Sigmoid colon (tissue), 7 donors: ENCODE data around the gene EEF2. TPM values are rescaled to one million over a fixed set of nuclear protein-coding genes. Genes with fewer than 3 reads are reported as not detected.

Experiments
- DNase-seq: peaks from one replicate; pipeline ENCODE4 v3.0.0-alpha.2; 2019
- H3K27ac ChIP-seq, 4 donors: fragments of 200-600 bp; sonication (generic); one replicate each; pipeline ENCODE4 v1.5.1; 2016 to 2019; ENCODE audit warnings: mild to moderate bottlenecking in 1 of 4
- H3K27me3 ChIP-seq, 3 donors: fragments of 200-600 bp; sonication (generic); one replicate each; pipeline ENCODE4 v1.5.1; 2019; ENCODE audit warnings: mild to moderate bottlenecking in 1 of 3
- H3K36me3 ChIP-seq, 4 donors: fragments of 200-600 bp; sonication (generic); one replicate each; pipeline ENCODE4 v1.5.1; 2016 to 2019
- H3K4me1 ChIP-seq, 4 donors: fragments of 200-600 bp; sonication (generic); one replicate each; pipeline ENCODE4 v1.5.1; 2017 to 2019
- H3K4me3 ChIP-seq, 4 donors: fragments of 200-600 bp; sonication (generic); one replicate each; pipeline ENCODE4 v1.5.1; 2017 to 2019; ENCODE audit warnings: mild to moderate bottlenecking in 2 of 4, moderate library complexity in 1 of 4
- H3K9me3 ChIP-seq, 4 donors: fragments of 200-600 bp in 3 of 4; sonication (generic) in 3 of 4; one replicate each; pipeline versions ENCODE4 v1.5.1 to v1.6.1; 2013 to 2019
- CTCF ChIP-seq, 4 experiments: fragments of 450-650 bp in 3 of 4; fragments of 200-600 bp in 1 of 4; IDR thresholded peaks; one replicate each; pipeline ENCODE4 v1.5.1; 2016 to 2019; ENCODE audit warnings: antibody characterized with exemption in 4 of 4, mild to moderate bottlenecking in 3 of 4, moderate library complexity in 2 of 4
- EP300 ChIP-seq, 4 donors: sonication (generic); formaldehyde crosslinking; IDR thresholded peaks; one replicate each; pipeline ENCODE4 v1.6.1; 2017; ENCODE audit warnings: antibody characterized with exemption in 4 of 4
- POLR2A ChIP-seq, 2 donors: fragments of 450-650 bp; IDR thresholded peaks; one replicate each; pipeline ENCODE4 v1.6.1; 2016; ENCODE audit warnings: antibody characterized with exemption in 2 of 2, mild to moderate bottlenecking in 2 of 2, moderate library complexity in 2 of 2
- POLR2AphosphoS5 ChIP-seq, 4 donors: sonication (generic); formaldehyde crosslinking; IDR thresholded peaks; one replicate each; pipeline ENCODE4 v1.6.1; 2017; ENCODE audit warnings: antibody characterized with exemption in 4 of 4
- WGBS, 2 donors: extraction: QIAGEN DNeasy Blood & Tissue Kit; methylation state at CpG; one replicate each; pipeline ENCODE4 v1.1.7; 2013; 5-methylcytosine and 5-hydroxymethylcytosine counted together
- intact Hi-C: fragments of 100-400 bp; cut with DNase I; formaldehyde crosslinking; loops from one replicate; pipeline ENCODE4 v1.15.1; 2023
- polyA plus RNA-seq, 3 donors: library from polyadenylated mRNA; stranded (reverse); fragments of 200-250 nt; gene quantifications; one replicate each; pipeline ENCODE4 v1.2.3, GENCODE V29; 2013
- small RNA-seq, 3 donors: library from RNA; depleted of rRNA; stranded (forward); fragments of <200 nt; gene quantifications; one replicate each; pipeline ENCODE3, GENCODE V24; 2016
- total RNA-seq, 4 donors: library from RNA; depleted of rRNA; stranded (reverse); fragments of >200 nt; gene quantifications; one replicate each; pipeline ENCODE4 v1.1.0, GENCODE V29; 2016
- donor health status: healthy with polysubstance abuse.
- donor health status: Bipolar disorder and iron deficiency.
- donor health status: healthy.

Gene EEF2
- total and polyA plus RNA-seq, 7 donors, result 906 to 2,448 (median 1,842) TPM

- 72 to 84% methylated on average over 27 of the region's 29 CpGs for WGBS, 2 donors
- peaks cover 8 to 26% (median 16%) of the 10 kb centered on the region in 3 donors for H3K27me3 ChIP-seq
Observed at GRCh38 chr19:3936506-3937442, 48.5 kb downstream of the EEF2 start.

GRCh38 chr19:3932931-3933810 is 52.1 kb downstream of the EEF2 start, which contains the start of gene NMRK2:
TSS of gene NMRK2 (plus strand) at chr19:3933069. CDS start at chr19:3933672, 603 bp downstream.
- Histone ChIP-seq H3K9me3 (no peaks in the 10 kb centered on the region), H3K4me3 (no peak within 1 kb of the TSS), H3K27ac (no peak within 1 kb of the TSS), H3K36me3 (no peaks in the 10 kb centered on the region), H3K4me1 (peaks cover 0 to 11% (median 9%) of the 10 kb centered on the region in 4 donors), H3K27me3 (peaks cover 8 to 26% (median 16%) of the 10 kb centered on the region in 3 donors)
- 4 to 10% methylated on average over 51 of the region's 51 CpGs for WGBS, 2 donors
- TF ChIP-seq POLR2A (IDR thresholded peaks at IDR 0.05), result no peak
- no peak for TF ChIP-seq CTCF (IDR thresholded peaks at IDR 0.05)
- TF ChIP-seq EP300 (IDR thresholded peaks at IDR 0.05), result no peak
- no peak for TF ChIP-seq POLR2AphosphoS5 (IDR thresholded peaks at IDR 0.05)
- DNase-seq, result no peak
- intact Hi-C loops, result no loop called here

More at GRCh38 chr19:3936506-3937442, 48.5 kb downstream of the EEF2 start:
- H3K36me3 ChIP-seq, result no peaks in the 10 kb centered on the region
- no peaks in the 10 kb centered on the region for H3K9me3 ChIP-seq
- H3K27ac ChIP-seq, result no peak overlapping the region
- H3K4me1 ChIP-seq, result peaks cover 0 to 11% (median 9%) of the 10 kb centered on the region in 4 donors
- TF ChIP-seq POLR2A (IDR thresholded peaks at IDR 0.05) (no peak), EP300 (IDR thresholded peaks at IDR 0.05) (no peak), CTCF (IDR thresholded peaks at IDR 0.05) (no peak)
- intact Hi-C loops, result no loop called here
- no peak overlapping the region for H3K4me3 ChIP-seq
- DNase-seq, result no peak

- intact Hi-C loops, result no loop called here
Observed at GRCh38 chr19:3931041-3931440, 54.2 kb downstream of the EEF2 start.

More at GRCh38 chr19:3931041-3931440, 54.2 kb downstream of the EEF2 start:
- Histone ChIP-seq H3K9me3 (no peaks in the 10 kb centered on the region), H3K27me3 (peaks cover 8 to 26% (median 16%) of the 10 kb centered on the region in 3 donors), H3K4me1 (peaks cover 0 to 11% (median 9%) of the 10 kb centered on the region in 4 donors), H3K4me3 (no peak overlapping the region), H3K36me3 (no peaks in the 10 kb centered on the region), H3K27ac (no peak overlapping the region)
- DNase-seq, result no peak
- WGBS, 2 donors, result 44 to 68% methylated on average over 8 of the region's 8 CpGs
- TF ChIP-seq CTCF (IDR thresholded peaks at IDR 0.05) (no peak), POLR2AphosphoS5 (IDR thresholded peaks at IDR 0.05) (no peak), POLR2A (IDR thresholded peaks at IDR 0.05) (no peak), EP300 (IDR thresholded peaks at IDR 0.05) (no peak)

Small RNA genes lying within 50 kb of the gene (small RNA-seq; reads per million reads assigned to genes)
- gene SNORD37, result 1.9 to 6.9 (median 3.1) reads per million in 3 donors

Other genes starting within 250 kb of the EEF2 start
- 10 to 100 TPM; 17.8 to 42.9 (median 23.0) TPM for gene APBA3, start 223.8 kb downstream of the EEF2 start, total RNA-seq
- 10 to 100 TPM; 12.0 to 19.5 (median 13.2) TPM for gene APBA3, start 223.8 kb downstream of the EEF2 start, polyA plus RNA-seq
- gene MRPL54, start 222.8 kb downstream of the EEF2 start, total RNA-seq, result 100 to 1,000 TPM in 3 of 4 donors, 10 to 100 TPM in 1; 80.6 to 123 (median 103) TPM
- gene MRPL54, start 222.8 kb downstream of the EEF2 start, polyA plus RNA-seq, result 100 to 1,000 TPM in 2 of 3 donors, 10 to 100 TPM in 1; 87.7 to 185 (median 168) TPM
- gene RAX2, start 213.2 kb downstream of the EEF2 start, total RNA-seq, result not detected
- gene RAX2, start 213.2 kb downstream of the EEF2 start, polyA plus RNA-seq, result not detected
- gene MATK, start 199.1 kb downstream of the EEF2 start, total RNA-seq, result 1 to 10 TPM in 1 of 4 donors, not detected in 3; 1.8 TPM
- 1 to 10 TPM in 2 of 3 donors, not detected in 1; 6.6 to 7.7 TPM for gene MATK, start 199.1 kb downstream of the EEF2 start, polyA plus RNA-seq
- gene ZFR2, start 116.4 kb downstream of the EEF2 start, total RNA-seq, result 1 to 10 TPM in 1 of 4 donors, under 1 TPM in 2, not detected in 1; under 0.01 to 1.2 (median 0.71) TPM
- under 1 TPM in 1 of 3 donors, not detected in 2; 0.22 TPM for gene ZFR2, start 116.4 kb downstream of the EEF2 start, polyA plus RNA-seq
- gene ATCAY, start 104.8 kb downstream of the EEF2 start, total RNA-seq, result 1 to 10 TPM; 1.5 to 3.8 (median 2.2) TPM
- 1 to 10 TPM in 1 of 3 donors, not detected in 2; 1.6 TPM for gene ATCAY, start 104.8 kb downstream of the EEF2 start, polyA plus RNA-seq
- gene NMRK2, start 52.4 kb downstream of the EEF2 start, total RNA-seq, result under 1 TPM in 1 of 4 donors, not detected in 3; 0.71 TPM
- gene NMRK2, start 52.4 kb downstream of the EEF2 start, polyA plus RNA-seq, result 1 to 10 TPM in 1 of 3 donors, under 1 TPM in 2; 0.19 to 2.4 (median 0.69) TPM
- gene DAPK3, start 14.4 kb downstream of the EEF2 start, total RNA-seq, result 100 to 1,000 TPM in 3 of 4 donors, 10 to 100 TPM in 1; 91.3 to 167 (median 125) TPM
- gene DAPK3, start 14.4 kb downstream of the EEF2 start, polyA plus RNA-seq, result 10 to 100 TPM; 38.4 to 66.8 (median 52.9) TPM
- gene PIAS4, start 22.3 kb upstream of the EEF2 start, total RNA-seq, result 10 to 100 TPM; 16.5 to 29.9 (median 19.3) TPM
- gene PIAS4, start 22.3 kb upstream of the EEF2 start, polyA plus RNA-seq, result 10 to 100 TPM in 2 of 3 donors, 1 to 10 TPM in 1; 7.2 to 21.8 (median 15.0) TPM
- 10 to 100 TPM; 35.4 to 53.2 (median 44.8) TPM for gene ZBTB7A, start 81.4 kb upstream of the EEF2 start, total RNA-seq
- 10 to 100 TPM; 22.8 to 39.1 (median 23.8) TPM for gene ZBTB7A, start 81.4 kb upstream of the EEF2 start, polyA plus RNA-seq
- 10 to 100 TPM; 48.2 to 76.4 (median 65.3) TPM for gene MAP2K2, start 138.7 kb upstream of the EEF2 start, total RNA-seq
- gene MAP2K2, start 138.7 kb upstream of the EEF2 start, polyA plus RNA-seq, result 100 to 1,000 TPM; 196 to 278 (median 253) TPM
- gene CREB3L3, start 168.2 kb upstream of the EEF2 start, total RNA-seq, result under 1 TPM in 1 of 4 donors, not detected in 3; 0.55 TPM
- 10 to 100 TPM in 1 of 3 donors, 1 to 10 TPM in 2; 1.8 to 24.0 (median 8.5) TPM for gene CREB3L3, start 168.2 kb upstream of the EEF2 start, polyA plus RNA-seq
- gene SIRT6, start 197.1 kb upstream of the EEF2 start, total RNA-seq, result 10 to 100 TPM; 10.3 to 23.5 (median 18.1) TPM
- 100 to 1,000 TPM in 2 of 3 donors, 10 to 100 TPM in 1; 66.1 to 132 (median 129) TPM for gene SIRT6, start 197.1 kb upstream of the EEF2 start, polyA plus RNA-seq
- gene ANKRD24, start 197.2 kb upstream of the EEF2 start, total RNA-seq, result under 1 TPM; 0.36 to 0.99 (median 0.69) TPM
- 1 to 10 TPM in 1 of 3 donors, under 1 TPM in 1, not detected in 1; 0.60 to 1.2 TPM for gene ANKRD24, start 197.2 kb upstream of the EEF2 start, polyA plus RNA-seq
- 1 to 10 TPM; 1.7 to 3.9 (median 2.5) TPM for gene EBI3, start 244.1 kb upstream of the EEF2 start, total RNA-seq
- gene EBI3, start 244.1 kb upstream of the EEF2 start, polyA plus RNA-seq, result 10 to 100 TPM in 2 of 3 donors, 1 to 10 TPM in 1; 3.6 to 17.6 (median 17.6) TPM